ENCODE results near the gene TLCD5.

The TLCD5 gene

DNA sequence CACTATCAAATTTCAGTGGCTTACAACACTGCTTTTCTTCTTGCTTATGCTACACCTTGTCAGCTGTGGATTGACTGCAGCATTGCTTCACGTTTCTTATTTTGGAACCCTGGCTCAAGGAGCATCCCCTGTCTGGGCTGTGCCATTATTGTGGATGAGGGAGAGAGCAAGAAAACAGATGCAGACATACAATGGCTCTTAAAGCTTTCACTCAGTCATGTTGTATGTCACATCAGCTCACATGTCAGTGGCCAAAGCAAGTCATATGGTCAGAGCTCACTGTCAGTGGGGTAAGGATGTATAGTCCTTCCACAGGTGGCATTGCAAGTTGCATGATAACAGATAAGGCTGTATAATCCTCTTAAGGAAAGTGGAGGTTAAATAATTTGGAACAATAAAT, 21.1 kb downstream of the TLCD5 start:
- no peak overlapping the region for H3K27ac ChIP-seq
- TF ChIP-seq ZFX (IDR thresholded peaks at IDR 0.05) (no peak), CTCF (conservative IDR thresholded peaks at IDR 0.05) (no peak)

- no peak overlapping the region for H3K27ac ChIP-seq
- TF ChIP-seq ZFX (IDR thresholded peaks at IDR 0.05) (no peak), CTCF (conservative IDR thresholded peaks at IDR 0.05) (no peak)
These were observed 25.5 kb downstream of the TLCD5 start for GRCh38 chr11:120350637-120351036.

DNA sequence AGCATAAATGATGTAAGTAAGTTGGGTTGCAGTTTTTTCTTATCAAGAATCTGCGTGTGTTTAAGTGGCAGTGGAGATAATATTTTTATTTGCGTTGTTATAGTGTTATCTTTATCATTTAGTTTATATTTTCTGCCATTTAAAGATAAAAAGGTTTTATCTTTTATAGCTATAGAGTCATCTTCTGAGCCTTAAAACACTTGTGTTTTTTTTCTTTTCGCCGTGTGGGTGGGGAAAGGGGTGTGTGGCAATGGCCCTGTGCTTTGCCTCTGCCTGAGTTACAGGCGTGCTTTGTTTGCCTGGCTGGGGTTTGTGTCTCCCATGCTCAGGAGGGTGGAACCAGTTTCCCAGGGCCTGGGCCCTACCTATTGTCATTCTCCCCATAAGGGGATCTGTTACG, 27.3 kb downstream of the TLCD5 start:
- no peak overlapping the region for H3K27ac ChIP-seq
- TF ChIP-seq ZFX (IDR thresholded peaks at IDR 0.05) (no peak), CTCF (conservative IDR thresholded peaks at IDR 0.05) (no peak)

GRCh38 chr11:120354068-120354467, 29.0 kb downstream of the TLCD5 start:
- H3K27ac ChIP-seq = peak overlapping the region; percentile 18; the same call in 1 of the 2 replicates
- TF ChIP-seq ZFX (IDR thresholded peaks at IDR 0.05) = no peak
- no peak for TF ChIP-seq CTCF (conservative IDR thresholded peaks at IDR 0.05)

DNA sequence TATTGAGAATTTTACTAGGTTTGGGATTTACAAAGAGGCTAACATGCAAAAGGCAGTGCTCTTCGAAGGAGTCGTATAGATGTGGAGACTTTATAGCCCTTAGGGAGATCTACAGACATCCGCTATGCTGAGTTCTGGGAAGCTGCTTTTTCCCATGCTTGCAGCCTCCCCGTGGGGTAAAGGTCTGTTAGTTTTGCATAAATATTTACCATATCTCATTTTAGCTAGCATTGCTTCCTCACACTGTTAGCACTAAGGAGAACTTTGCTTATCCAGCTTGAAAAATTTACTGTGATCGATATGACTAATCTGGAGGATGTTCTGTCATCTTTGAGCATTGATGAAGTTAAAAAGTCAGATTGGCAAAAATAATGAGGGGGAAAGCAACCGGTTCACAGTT, 29.7 kb downstream of the TLCD5 start:
- no peak for TF ChIP-seq ZFX (IDR thresholded peaks at IDR 0.05)
- no peak overlapping the region for H3K27ac ChIP-seq

DNA sequence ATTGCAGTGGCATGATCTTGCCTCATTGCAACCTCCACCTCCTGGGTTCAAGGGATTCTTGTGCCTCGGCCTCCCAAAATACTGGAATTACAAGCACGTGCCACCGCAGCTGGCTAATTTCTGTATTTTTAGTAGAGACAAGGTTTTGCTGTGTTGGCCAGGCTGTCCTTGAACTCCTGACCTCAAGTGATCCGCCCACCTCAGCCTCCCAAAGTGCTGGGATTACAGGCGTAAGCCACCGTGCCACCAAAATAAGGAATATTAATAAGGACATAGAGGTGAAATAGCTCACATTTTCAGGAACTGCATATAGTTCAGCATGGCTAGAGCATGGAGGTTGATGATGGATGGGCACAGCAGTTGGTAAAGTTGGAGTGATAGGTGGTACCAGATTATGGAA, 32.5 kb downstream of the TLCD5 start:
- H3K27ac ChIP-seq = no peak overlapping the region
- TF ChIP-seq ZFX (IDR thresholded peaks at IDR 0.05) (no peak), CTCF (conservative IDR thresholded peaks at IDR 0.05) (no peak)

DNA sequence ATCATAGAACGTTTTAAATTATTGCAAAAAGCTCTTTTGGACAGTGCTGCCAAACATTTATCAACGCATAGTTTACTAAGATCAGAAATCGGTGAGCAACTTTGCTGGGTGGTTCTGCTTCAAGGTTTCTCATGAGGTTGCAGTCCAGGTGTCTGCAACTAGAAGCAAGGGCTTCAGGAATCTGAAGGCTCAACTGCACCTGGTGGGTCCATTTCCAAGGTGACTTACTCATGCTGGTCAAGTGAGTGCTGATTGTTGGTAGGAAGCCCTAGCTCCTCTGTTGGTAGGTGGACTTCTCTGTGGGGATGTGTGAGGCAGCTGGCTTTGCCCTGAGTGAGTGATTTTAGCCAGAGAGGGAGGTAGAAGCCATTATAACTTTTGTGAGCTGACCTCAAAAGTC, 33.6 kb downstream of the TLCD5 start:
- no peak overlapping the region for H3K27ac ChIP-seq
- TF ChIP-seq CTCF (conservative IDR thresholded peaks at IDR 0.05) (no peak), ZFX (IDR thresholded peaks at IDR 0.05) (no peak)

DNA sequence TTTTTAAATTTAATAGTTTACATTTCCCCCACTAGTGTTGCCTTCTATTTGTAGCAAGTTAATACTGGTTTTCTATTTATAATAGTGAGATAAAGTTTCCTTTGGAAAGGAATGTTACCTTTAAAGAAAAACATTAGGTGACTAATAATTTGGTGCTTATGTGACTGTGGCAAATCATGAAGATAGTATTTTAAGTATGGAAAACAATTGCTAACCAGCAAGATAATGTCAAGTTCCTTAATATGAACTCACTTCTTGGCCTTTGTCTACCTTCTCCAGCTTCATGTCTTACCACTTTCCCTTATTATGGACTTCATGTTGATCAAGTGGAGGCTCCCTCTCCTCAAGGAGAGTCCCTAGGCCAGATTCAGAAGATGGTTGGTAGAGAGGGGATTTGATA, 38.3 kb downstream of the TLCD5 start:
- TF ChIP-seq CTCF (conservative IDR thresholded peaks at IDR 0.05) (no peak), ZFX (IDR thresholded peaks at IDR 0.05) (no peak)
- no peak overlapping the region for H3K27ac ChIP-seq

Measured in C4-2B (cell line).